ENCODE results near the gene CPNE4.

GRCh38 chr3:131582438-131582837 is 452.4 kb downstream of the CPNE4 start:
- TF ChIP-seq CTCF (conservative IDR thresholded peaks at IDR 0.05; ENCODE audit: low read depth, low read length) (no peak), EZH2 (IDR thresholded peaks at IDR 0.05; ENCODE audit: borderline replicate concordance, low read depth, low read length, poor library complexity, severe bottlenecking) (no peak)

Data from A673 (cell line).